Activated CD4-positive, alpha-beta T cell treated with anti-CD3 and anti-CD28 coated beads, Interleukin-2, amount 50 U/mL, for 4 hours (primary cell): ENCODE data around the gene DDX27.
A peak's percentile ranks its signal among the peaks of the same experiment; 100 is the strongest.

Experiments
- DNase-seq, 2 experiments: peaks; one replicate each; pipeline ENCODE4 v3.0.0-alpha.2; 2020

DDX27 gene

DNA sequence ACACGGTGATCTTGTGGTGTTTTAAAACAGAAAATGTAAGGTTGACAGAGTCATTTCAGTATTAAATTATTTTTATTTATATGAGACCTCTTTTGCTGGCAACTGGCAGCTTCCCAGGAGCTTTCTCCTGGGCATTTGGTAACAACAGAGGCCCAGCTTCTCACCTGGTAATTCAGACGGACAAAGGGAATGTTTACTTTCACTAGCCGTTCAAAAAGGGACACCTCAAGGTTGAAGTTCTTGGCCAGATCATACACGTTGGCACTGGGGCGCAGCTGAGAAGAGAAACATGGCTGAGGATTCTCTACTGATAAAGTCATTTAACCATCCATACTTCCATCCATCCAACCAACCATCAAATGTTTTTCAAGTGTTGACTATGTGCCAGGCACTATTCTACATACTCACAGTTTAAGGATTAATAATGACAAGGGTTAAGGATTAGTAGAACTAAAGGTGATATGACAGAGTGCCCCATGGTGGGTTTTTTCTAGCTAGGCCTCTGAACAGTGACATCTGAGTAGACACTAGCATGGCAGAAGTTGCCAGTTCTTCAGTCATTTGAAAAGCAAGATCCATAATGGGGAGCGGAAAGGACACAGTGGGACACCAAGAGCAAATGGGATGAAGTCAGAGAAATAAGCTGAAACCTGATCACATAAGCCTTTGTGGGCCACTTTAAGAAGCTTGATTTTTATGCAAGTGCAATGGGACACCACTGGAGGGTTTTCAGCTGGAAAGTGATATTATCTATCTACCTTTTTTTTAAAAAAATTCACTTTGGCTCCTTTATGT lies 33.5 kb downstream of the DDX27 start:
- DNase-seq = no peak

DNA sequence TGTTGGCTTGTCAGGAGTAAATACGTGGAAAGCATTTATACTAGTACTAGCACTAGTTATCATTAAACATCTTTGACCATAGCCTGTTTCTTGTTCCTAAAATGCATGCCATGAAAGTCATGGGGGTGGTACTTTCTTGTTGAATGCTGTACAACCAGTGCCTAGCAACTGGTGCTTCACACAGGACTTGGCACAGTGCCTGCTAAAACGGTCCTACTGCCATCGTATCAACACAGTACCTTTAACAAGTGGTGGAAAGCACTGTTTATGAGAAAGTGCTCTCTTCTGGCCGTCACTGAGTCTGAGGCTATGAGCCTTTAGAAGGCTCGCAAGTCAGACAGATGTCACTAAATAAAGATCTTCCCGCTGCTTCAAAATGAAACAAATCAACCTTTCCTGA lies 37.0 kb downstream of the DDX27 start:
- DNase-seq = no peak

DNA sequence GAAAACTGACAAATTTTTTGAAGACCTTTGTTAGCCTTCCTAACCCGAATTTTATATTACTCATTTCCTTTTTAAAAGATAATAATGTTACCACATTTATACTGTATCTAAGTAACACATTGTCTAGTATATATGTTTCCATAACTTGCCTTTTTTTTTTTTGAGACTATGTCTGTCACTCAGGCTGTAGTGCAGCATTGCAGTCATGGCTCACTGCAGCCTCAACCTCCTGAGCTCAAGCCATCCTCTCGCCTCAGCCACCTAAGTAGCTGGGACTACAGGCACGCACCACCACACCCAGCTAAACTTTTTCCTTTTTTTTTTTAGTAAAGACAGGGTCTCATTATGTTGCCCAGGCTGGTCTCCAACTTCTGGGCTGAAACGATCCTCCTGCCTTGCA lies 40.1 kb downstream of the DDX27 start:
- DNase-seq = no peak

- no peak for DNase-seq
Measured at GRCh38 chr20:49259799-49260198, 40.6 kb downstream of the DDX27 start.

DNA sequence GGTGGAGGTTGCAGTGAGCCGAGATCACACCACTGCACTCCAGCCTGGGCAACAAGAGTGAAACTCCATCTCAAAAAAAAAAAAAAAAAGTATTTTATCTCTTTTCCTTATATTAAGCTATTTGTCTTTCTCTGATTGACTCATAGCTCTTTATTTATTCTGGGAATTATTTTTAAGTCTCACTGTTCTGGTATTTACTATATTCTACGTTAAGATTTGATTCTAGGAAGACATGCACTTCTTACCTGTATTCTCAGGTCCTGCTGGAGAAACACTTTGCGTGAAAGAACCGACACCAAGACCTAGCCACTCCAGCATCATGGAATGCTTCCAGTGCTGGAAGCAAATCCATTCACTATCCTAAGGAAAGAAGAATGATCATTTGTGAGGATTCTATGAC lies 41.0 kb downstream of the DDX27 start:
- no peak for DNase-seq

DNA sequence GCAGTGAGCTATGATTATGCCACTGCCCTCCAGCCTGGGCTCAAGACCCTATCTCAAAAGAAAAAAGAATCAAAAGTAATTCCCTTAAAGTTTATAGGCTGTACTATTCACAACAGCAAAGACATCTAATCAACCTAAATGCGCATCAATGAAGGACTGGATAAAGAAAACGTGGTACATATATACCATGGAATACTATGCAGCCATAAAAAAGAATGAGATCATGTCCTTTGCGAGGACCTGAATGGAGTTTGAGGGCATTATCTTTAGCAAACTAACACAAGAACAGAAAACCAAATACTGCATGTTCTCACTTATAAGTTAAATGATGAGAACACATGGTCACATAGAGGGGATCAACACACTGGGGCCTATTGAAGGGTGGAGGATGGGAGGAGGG lies 42.0 kb downstream of the DDX27 start:
- DNase-seq = no peak

DNA sequence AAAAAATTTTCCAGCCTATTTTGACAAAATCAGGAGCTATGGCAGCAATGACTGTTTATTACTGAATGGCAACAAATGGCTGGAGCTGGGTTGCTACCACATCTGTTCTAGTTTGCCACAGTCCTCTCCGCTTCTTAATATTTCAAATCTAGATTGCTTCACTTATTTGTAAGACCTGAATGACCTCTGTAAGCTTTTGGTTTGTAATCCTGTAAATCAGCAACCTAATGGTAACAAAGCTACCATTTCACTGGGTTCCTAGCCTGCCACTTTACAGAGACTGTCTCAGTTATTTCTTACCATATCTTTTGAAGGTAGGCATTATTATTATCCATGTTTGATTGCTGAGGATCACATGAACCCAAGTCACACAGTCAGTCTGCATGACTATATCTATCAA lies 43.2 kb downstream of the DDX27 start:
- no peak for DNase-seq

DNA sequence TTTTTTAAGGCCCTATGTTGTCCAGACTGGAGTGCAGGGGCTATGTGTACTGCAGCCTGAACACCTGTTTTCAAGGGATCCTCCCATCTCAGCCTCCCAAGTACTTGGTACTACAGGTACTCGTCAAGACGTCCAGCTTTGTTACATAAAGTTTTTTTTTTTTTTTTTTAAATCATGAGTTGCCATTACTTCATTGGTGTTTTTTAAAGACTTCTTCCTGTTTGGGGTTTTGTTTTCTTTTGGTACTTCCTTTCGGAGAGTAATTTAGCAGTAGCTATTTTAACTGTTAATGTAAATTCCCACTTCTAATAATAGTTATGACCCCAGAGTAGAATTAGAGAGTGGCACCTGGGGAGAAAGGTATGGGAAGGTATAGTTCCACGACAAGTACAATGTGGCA lies 48.1 kb downstream of the DDX27 start:
- no peak for DNase-seq

GRCh38 chr20:49268600-49269365 lies 49.6 kb downstream of the DDX27 start:
- DNase-seq = no peak

- no peak for DNase-seq
Measured at GRCh38 chr20:49270177-49270576, 51.0 kb downstream of the DDX27 start.

- DNase-seq = no peak
Measured at GRCh38 chr20:49270736-49271135, 51.5 kb downstream of the DDX27 start.

GRCh38 chr20:49272654-49273053 lies 53.4 kb downstream of the DDX27 start:
- no peak for DNase-seq

DNA sequence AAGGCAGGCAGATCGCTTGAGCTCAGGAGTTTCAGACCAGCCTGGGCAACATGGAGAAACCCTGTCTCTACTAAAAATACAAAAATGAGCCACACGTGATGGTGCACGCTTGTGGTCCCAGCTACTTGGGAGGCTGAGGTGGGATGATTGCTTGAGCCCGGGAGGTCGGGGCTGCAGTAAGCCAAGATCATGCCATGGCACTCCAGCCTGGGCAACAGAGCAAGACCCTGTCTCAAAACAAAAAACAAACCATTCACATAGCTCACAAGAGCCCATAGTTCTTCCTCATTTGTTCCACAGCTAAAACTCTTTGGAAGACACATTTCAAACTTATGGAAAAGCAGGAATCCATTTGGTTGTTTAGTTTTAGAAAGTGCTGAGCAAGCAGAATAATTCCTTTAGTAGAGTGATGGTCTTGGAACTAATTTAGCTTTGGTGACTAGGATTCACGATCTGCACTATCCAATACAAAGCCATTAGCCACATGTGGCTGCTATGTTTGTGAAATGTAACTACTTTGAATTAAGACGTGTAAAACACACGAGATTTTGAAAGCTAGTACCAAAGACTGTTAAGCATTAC lies 54.6 kb downstream of the DDX27 start:
- no peak for DNase-seq

DNA sequence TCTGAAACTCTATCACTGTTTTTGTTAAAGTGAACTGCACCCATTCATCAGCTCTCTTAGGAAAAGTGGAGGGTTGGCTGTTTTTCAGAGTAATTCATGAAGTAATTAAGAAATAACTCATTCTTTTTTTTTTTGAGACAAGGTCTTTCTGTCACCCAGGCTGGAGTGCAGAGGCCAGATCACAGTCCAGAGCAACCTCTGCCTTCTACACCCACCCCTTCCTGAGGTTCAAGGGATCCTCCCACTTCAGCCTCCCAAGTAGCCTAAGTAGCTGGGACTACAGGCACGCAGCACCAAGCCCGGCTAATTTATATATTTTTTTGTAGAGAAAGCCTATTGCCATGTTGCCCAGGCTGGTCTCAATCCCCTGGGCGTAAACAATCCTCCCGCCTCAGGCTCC lies 56.0 kb downstream of the DDX27 start:
- DNase-seq = no peak

DNA sequence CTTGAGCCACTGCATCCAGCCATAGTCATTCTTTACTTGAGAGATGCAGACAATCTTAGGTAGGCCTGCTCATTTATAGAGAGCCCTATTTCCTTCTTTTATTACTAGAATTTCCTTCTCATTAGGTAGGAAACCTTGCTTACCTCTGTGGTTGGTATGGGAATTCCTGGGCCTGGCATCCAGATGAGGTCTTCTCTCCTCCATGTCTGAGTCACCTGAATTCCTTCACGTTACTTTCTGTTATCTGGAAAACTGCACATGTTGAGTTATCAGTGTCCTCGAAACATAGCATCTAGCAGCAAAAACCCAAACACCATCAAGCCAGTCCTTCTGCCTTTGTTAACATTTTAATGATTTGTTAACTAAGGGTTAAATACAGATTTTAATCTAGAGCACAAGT lies 56.4 kb downstream of the DDX27 start:
- DNase-seq = no peak

DNA sequence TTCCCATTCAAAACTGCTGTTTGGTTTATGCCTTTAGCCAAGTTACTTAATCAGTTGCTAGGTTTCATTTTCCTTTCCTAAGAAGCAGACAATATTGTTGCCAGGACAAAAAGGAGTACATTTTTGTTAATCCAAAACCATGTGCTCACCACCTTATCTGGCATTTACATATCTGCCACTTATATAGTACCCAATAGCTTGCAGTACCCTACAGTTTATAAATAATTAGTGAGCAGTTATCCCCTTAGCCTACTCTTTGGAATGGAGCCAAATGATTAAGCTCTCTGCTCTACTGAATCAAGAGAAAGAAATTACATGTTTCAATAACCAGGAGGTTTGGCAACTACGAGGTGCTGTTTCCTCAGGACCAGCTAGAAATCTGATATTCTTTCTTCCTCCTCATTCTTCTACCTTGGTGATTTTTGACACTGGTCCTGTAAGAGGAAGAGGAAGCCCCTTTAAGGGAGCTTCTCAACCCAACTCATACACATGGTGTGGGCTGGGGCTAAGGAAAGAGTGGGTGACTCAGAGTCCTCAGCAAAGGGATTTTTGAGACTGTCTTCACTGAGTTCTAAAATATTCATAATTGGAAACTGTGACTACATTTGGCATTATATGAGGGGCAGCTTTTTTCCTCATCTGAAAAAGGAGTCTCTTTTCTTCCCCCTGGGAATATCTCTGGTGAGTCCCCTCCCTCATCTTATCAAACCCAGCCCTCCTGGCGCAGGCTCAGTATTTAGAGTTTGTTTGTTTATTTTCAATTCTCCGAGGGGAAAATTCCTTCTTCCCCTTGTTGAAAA lies 57.1 kb downstream of the DDX27 start:
- DNase-seq = peak; percentile 49 to 51

DNA sequence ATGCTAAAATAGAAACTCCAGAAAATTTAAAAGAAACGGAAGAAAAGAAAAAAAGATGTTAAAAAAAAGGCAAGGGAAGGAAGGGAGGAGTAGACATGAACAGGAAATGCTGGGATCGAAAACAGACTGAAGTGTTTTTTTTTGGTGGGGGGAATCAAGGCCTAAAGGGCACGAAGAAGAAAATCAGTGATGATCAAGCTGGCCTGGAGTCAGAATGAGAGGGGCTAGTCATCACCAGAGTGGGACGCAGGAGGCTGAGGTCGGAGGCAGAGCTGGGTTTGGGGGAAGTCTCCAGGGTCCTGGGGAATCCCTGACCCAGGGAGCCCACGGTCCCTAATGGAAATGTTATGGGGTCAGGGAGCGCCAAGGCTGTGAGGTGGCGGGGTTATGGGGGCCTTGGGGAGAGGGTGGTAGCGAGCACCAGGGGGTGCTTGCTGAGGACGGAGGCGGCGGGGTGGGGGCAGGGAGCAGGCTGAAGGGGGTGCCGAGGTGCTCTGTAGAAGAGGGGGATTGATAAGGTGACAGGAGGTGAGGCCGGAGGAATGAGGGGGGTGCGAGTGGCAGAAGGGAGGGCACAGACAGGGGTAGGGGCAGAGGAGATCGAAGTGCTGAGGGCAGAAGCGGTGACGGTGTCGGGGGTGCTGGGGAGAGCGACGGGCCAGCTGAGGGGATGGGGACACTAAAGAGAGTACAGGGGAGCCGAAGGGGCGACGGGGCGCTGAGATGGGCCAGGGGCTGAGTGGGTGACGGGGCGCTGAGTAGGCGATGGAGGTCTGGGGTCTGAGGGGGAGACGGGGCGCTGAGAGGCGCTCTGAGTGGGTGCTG lies 58.0 kb downstream of the DDX27 start:
- peak; percentile 25 to 34 for DNase-seq

- no peak for DNase-seq
Measured at GRCh38 chr20:49277786-49278035, 58.5 kb downstream of the DDX27 start.

- peak; percentile 98 to 99 for DNase-seq
Measured at GRCh38 chr20:49278036-49278817, 59.0 kb downstream of the DDX27 start, which contains the start of gene ZNFX1. Gene ZNFX1 (minus strand): TSS chr20:49278057. CDS start chr20:49275839, 2,218 bp downstream.

DNA sequence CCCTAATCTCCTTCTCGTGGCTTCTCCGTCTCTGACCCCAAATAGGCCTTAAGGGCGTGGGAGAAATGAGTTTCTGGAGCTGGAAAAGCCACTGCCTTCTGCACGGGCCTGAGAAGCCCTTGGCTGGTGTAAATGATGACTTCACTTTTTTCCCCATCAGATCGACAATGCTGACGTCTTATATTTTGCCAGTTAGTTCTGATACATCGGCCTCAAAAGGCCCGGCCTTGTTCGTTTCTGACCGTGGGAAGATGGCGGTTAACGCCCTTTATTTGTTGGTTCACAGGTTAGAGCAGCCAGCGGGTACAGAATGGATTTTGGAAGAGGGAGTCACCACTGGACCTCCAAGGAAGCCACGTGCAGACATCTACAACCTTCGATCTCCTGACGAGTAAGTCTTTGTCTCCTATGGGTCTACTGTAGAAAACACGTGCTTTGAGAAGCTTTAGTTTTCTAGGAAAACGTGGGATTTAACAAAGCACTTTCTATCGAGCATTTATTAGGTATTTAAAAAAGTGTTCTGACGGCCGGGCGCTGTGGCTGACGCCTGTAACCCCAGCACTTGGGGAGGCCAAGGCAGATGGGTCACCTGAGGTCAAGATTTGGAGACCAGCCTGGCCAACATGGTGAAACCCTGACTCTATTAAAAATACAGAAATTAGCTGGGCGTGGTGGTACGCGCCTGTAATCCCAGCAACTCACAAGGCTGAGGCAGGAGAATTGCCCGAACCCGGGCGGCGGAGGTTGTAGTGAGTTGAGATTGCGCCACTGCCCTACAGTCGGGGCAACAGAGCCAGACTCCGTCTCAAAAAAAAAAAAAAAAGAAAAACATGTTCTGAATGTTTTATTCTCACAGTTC lies 59.8 kb downstream of the DDX27 start:
- DNase-seq = peak; percentile 23 to 36
